Skeletal muscle tissue (tissue), 4 donors: ENCODE measurements around the gene NFE2. TPM values are rescaled to one million over a fixed set of nuclear protein-coding genes. Genes with fewer than 3 reads are reported as not detected.

Experiments
- H3K27ac ChIP-seq: one replicate; pipeline ENCODE4 v1.7.0; 2013; ENCODE audit warnings: mild to moderate bottlenecking, low read depth, low read length, inconsistent platforms
- H3K27me3 ChIP-seq, 3 donors: one replicate each; pipeline ENCODE4 v1.7.0; 2013; ENCODE audit warnings: low read length in 3 of 3; ENCODE audit not compliant: control insufficient read depth in 3 of 3, insufficient read depth in 3 of 3
- H3K36me3 ChIP-seq, 3 donors: one replicate each; pipeline ENCODE4 v1.7.0; 2013; ENCODE audit warnings: low read length in 3 of 3; ENCODE audit not compliant: control insufficient read depth in 3 of 3, insufficient read depth in 3 of 3
- H3K4me1 ChIP-seq, 3 donors: one replicate each; pipeline ENCODE4 v1.7.0; 2013; ENCODE audit warnings: low read length in 3 of 3, mild to moderate bottlenecking in 3 of 3; ENCODE audit not compliant: control insufficient read depth in 3 of 3, insufficient read depth in 3 of 3
- H3K4me3 ChIP-seq, 3 donors: one replicate each; pipeline ENCODE4 v1.7.0; 2013; ENCODE audit warnings: low read length in 3 of 3
- H3K9ac ChIP-seq, 3 donors: one replicate each; pipeline ENCODE4 v1.7.0; 2013; ENCODE audit warnings: low read length in 3 of 3, mild to moderate bottlenecking in 3 of 3, moderate library complexity in 2 of 3, low read depth in 1 of 3
- H3K9me3 ChIP-seq, 3 donors: one replicate each; pipeline ENCODE4 v1.7.0; 2013; ENCODE audit warnings: low read length in 3 of 3; ENCODE audit not compliant: control insufficient read depth in 3 of 3
- total RNA-seq: library from RNA; depleted of rRNA; stranded (reverse); fragments of >200 nt; gene quantifications from one replicate; pipeline ENCODE4 v1.2.3, GENCODE V29; 2014
- donor health status: Osteomylitis.

Gene NFE2
- total RNA-seq, 1 donor from 2014 or later: 5.2 TPM

GRCh38 chr12:54311051-54311450 lies 10.2 kb upstream of the NFE2 start:
- H3K27me3 ChIP-seq: no peaks in the 10 kb centered on the region
- H3K9me3 ChIP-seq: no peaks in the 10 kb centered on the region
- no peak overlapping the region for H3K9ac ChIP-seq
- no peak overlapping the region for H3K4me3 ChIP-seq
- H3K36me3 ChIP-seq: no peaks in the 10 kb centered on the region
- no peaks in the 10 kb centered on the region for H3K4me1 ChIP-seq
- H3K27ac ChIP-seq: no peak overlapping the region

GRCh38 chr12:54306925-54307741 lies 6.3 kb upstream of the NFE2 start:
- H3K4me1 ChIP-seq: peaks cover 4 to 10% (median 8%) of the 10 kb centered on the region in 3 donors
- H3K4me3 ChIP-seq: no peak overlapping the region
- no peaks in the 10 kb centered on the region for H3K27me3 ChIP-seq
- no peaks in the 10 kb centered on the region for H3K9me3 ChIP-seq
- no peak overlapping the region for H3K27ac ChIP-seq
- no peaks in the 10 kb centered on the region for H3K36me3 ChIP-seq
- no peak overlapping the region for H3K9ac ChIP-seq

GRCh38 chr12:54304187-54304810 lies 3.5 kb upstream of the NFE2 start:
- Histone ChIP-seq H3K27me3 (peaks cover 0 to 8% (median 4%) of the 10 kb centered on the region in 3 donors), H3K9me3 (no peaks in the 10 kb centered on the region), H3K4me3 (peak overlapping the region in 1 of 3 donors; percentile 31), H3K36me3 (no peaks in the 10 kb centered on the region), H3K9ac (no peak overlapping the region), H3K27ac (no peak overlapping the region), H3K4me1 (peaks cover 18 to 32% (median 20%) of the 10 kb centered on the region in 3 donors)

- no peak overlapping the region for H3K9ac ChIP-seq
- no peak overlapping the region for H3K4me3 ChIP-seq
- no peaks in the 10 kb centered on the region for H3K9me3 ChIP-seq
- no peak overlapping the region for H3K27ac ChIP-seq
- peaks cover 0 to 8% (median 4%) of the 10 kb centered on the region in 3 donors for H3K27me3 ChIP-seq
- H3K4me1 ChIP-seq: peaks cover 18 to 36% (median 20%) of the 10 kb centered on the region in 3 donors
- no peaks in the 10 kb centered on the region for H3K36me3 ChIP-seq
Observed at GRCh38 chr12:54303640-54304039, 2.8 kb upstream of the NFE2 start.

- no peak overlapping the region for H3K9ac ChIP-seq
- H3K36me3 ChIP-seq: no peaks in the 10 kb centered on the region
- H3K4me1 ChIP-seq: peaks cover 18 to 36% (median 20%) of the 10 kb centered on the region in 3 donors
- peaks cover 0 to 8% (median 4%) of the 10 kb centered on the region in 3 donors for H3K27me3 ChIP-seq
- H3K4me3 ChIP-seq: no peak overlapping the region
- H3K9me3 ChIP-seq: no peaks in the 10 kb centered on the region
- no peak overlapping the region for H3K27ac ChIP-seq
Observed at GRCh38 chr12:54301428-54302048, 723 bp upstream of the NFE2 start.

- H3K27ac ChIP-seq: no peak overlapping the region
- H3K36me3 ChIP-seq: no peaks in the 10 kb centered on the region
- H3K9me3 ChIP-seq: no peaks in the 10 kb centered on the region
- peaks cover 0 to 8% (median 4%) of the 10 kb centered on the region in 3 donors for H3K27me3 ChIP-seq
- peak overlapping the region in 2 of 3 donors; percentile 53 to 68 for H3K9ac ChIP-seq
- peaks cover 18 to 36% (median 20%) of the 10 kb centered on the region in 3 donors for H3K4me1 ChIP-seq
- H3K4me3 ChIP-seq: peak overlapping the region; percentile 50 to 69 (median 54)
Observed at GRCh38 chr12:54300225-54300731, 537 bp downstream of the NFE2 start.

- Histone ChIP-seq H3K4me1 (peaks cover 18 to 36% (median 20%) of the 10 kb centered on the region in 3 donors), H3K9ac (no peak overlapping the region), H3K27me3 (peaks cover 0 to 8% (median 4%) of the 10 kb centered on the region in 3 donors), H3K9me3 (no peaks in the 10 kb centered on the region), H3K36me3 (no peaks in the 10 kb centered on the region), H3K27ac (no peak overlapping the region), H3K4me3 (peak overlapping the region in 2 of 3 donors; percentile 11 to 69)
Observed at GRCh38 chr12:54299515-54300224, 1.1 kb downstream of the NFE2 start.

- peaks cover 0 to 8% (median 4%) of the 10 kb centered on the region in 3 donors for H3K27me3 ChIP-seq
- H3K4me3 ChIP-seq: no peak overlapping the region
- H3K9ac ChIP-seq: no peak overlapping the region
- peaks cover 14 to 29% (median 16%) of the 10 kb centered on the region in 3 donors for H3K4me1 ChIP-seq
- no peaks in the 10 kb centered on the region for H3K36me3 ChIP-seq
- H3K9me3 ChIP-seq: no peaks in the 10 kb centered on the region
- H3K27ac ChIP-seq: no peak overlapping the region
Observed at GRCh38 chr12:54298904-54299303, 1.9 kb downstream of the NFE2 start.

GRCh38 chr12:54296393-54297099 lies 4.3 kb downstream of the NFE2 start:
- Histone ChIP-seq H3K9me3 (no peaks in the 10 kb centered on the region), H3K27me3 (peaks cover 0 to 8% (median 4%) of the 10 kb centered on the region in 3 donors), H3K4me1 (peaks cover 12 to 25% (median 14%) of the 10 kb centered on the region in 3 donors), H3K4me3 (no peak overlapping the region), H3K9ac (no peak overlapping the region), H3K36me3 (no peaks in the 10 kb centered on the region), H3K27ac (no peak overlapping the region)
